DND-41 (cell line): Measurements from ENCODE around the gene C1GALT1C1.

Source experiments
- ATAC-seq: fragments of 200-7000 bp; cut with Tn5 transposase; 3 replicates; pipeline ENCODE4 v1.9.1; 2021; ENCODE audit warnings: low read depth; ENCODE audit not compliant: insufficient read depth
- DNase-seq: peaks from one replicate; pipeline ENCODE4 v3.0.0-alpha.2; 2020
- H2AFZ ChIP-seq: 2 replicates; pipeline ENCODE4 v1.6.0; 2012; ENCODE audit warnings: low read depth, low read length
- H3K27ac ChIP-seq: 2 replicates; pipeline ENCODE4 v1.5.1; 2012; ENCODE audit warnings: low read length, inconsistent platforms
- H3K27me3 ChIP-seq: fragments of 200-600 bp; sonication (generic); 2 replicates; pipeline ENCODE4 v1.6.0; 2012; ENCODE audit warnings: low read length, mild to moderate bottlenecking, inconsistent platforms; ENCODE audit not compliant: insufficient read depth, poor library complexity
- H3K36me3 ChIP-seq: 2 replicates; pipeline ENCODE4 v1.5.1; 2012; ENCODE audit warnings: low read length, inconsistent platforms; ENCODE audit not compliant: insufficient read depth
- H3K4me1 ChIP-seq: 2 replicates; pipeline ENCODE4 v1.5.1; 2012; ENCODE audit warnings: mild to moderate bottlenecking, low read length; ENCODE audit not compliant: insufficient read depth
- H3K4me2 ChIP-seq: 2 replicates; pipeline ENCODE4 v1.6.0; 2012; ENCODE audit warnings: mild to moderate bottlenecking, moderate library complexity, low read length, inconsistent platforms; ENCODE audit not compliant: insufficient read depth
- H3K4me3 ChIP-seq, 2 experiments: fragments of 200-600 bp in 1 of 2; shearing (Covaris generic) in 1 of 2; 2 replicates each; pipeline ENCODE4 v1.5.1; 2012 to 2016; ENCODE audit warnings: inconsistent platforms in 2 of 2, low read length in 2 of 2, mild to moderate bottlenecking in 2 of 2, low read depth in 1 of 2, moderate library complexity in 1 of 2
- H3K79me2 ChIP-seq: 2 replicates; pipeline ENCODE4 v1.6.0; 2012; ENCODE audit warnings: low read length, inconsistent platforms; ENCODE audit not compliant: insufficient read depth
- H3K9ac ChIP-seq: 2 replicates; pipeline ENCODE4 v1.6.0; 2012; ENCODE audit warnings: low read depth, mild to moderate bottlenecking, inconsistent platforms, low read length, moderate library complexity
- H3K9me3 ChIP-seq: 2 replicates; pipeline ENCODE4 v1.5.1; 2012; ENCODE audit warnings: low read length, moderate library complexity, mild to moderate bottlenecking, inconsistent platforms; ENCODE audit not compliant: insufficient read depth, severe bottlenecking
- H4K20me1 ChIP-seq: 2 replicates; pipeline ENCODE4 v1.6.0; 2012; ENCODE audit warnings: low read length; ENCODE audit not compliant: insufficient read depth
- CTCF ChIP-seq: IDR thresholded peaks from 2 replicates; pipeline ENCODE4 v1.5.1; 2012; ENCODE audit warnings: borderline replicate concordance, low read length, moderate library complexity, mild to moderate bottlenecking; ENCODE audit not compliant: poor library complexity, severe bottlenecking; ENCODE audit errors: extremely low read depth
- EZH2 ChIP-seq: IDR thresholded peaks from 3 replicates; pipeline ENCODE4 v1.6.1; 2012; ENCODE audit warnings: borderline replicate concordance, low read depth, mild to moderate bottlenecking, moderate library complexity, low read length, inconsistent platforms; ENCODE audit not compliant: severe bottlenecking

Gene C1GALT1C1

DNA sequence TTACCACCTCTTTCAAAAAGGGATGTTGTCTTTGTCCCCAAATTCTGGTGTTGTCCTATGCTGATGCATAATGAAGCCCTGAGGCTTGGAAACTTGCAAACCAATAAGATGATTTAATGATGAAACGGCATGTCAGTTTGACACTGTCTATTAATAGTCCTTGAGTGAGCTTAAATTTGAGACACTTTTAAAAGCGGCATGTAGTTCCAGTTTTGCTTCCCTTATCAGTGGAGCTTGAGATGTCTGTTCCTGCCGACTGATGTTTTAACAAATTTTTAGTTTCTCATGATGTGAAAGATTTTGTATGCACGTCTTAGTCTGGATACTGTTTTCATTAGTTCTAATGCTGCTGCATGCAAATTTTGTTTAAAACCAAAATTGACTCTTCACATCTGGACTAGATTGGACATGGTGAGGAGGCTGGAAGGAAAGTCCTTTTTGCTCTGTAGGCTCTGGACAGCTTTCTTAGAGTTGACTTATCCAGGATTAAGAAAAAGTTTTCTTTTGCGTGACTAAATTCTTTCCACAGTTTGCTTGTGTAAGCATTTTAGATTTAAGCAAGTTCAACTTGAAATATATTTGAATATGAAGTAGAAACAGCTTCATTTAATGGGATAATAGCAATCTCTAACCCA, 11.7 kb downstream of the C1GALT1C1 start:
- Histone ChIP-seq H3K79me2 (no peaks in the 10 kb centered on the region), H3K9me3 (no peaks in the 10 kb centered on the region), H3K36me3 (peaks cover 20% of the 10 kb centered on the region), H3K27me3 (no peaks in the 10 kb centered on the region), H3K4me3 (no peak overlapping the region), H3K27ac (no peak overlapping the region), H3K9ac (no peak overlapping the region), H2AFZ (no peak overlapping the region), H3K4me2 (no peak overlapping the region), H3K4me1 (no peaks in the 10 kb centered on the region), H4K20me1 (no peaks in the 10 kb centered on the region)
- no peak for DNase-seq
- ATAC-seq: no peak
- TF ChIP-seq EZH2 (no peak), CTCF (no peak)

DNA sequence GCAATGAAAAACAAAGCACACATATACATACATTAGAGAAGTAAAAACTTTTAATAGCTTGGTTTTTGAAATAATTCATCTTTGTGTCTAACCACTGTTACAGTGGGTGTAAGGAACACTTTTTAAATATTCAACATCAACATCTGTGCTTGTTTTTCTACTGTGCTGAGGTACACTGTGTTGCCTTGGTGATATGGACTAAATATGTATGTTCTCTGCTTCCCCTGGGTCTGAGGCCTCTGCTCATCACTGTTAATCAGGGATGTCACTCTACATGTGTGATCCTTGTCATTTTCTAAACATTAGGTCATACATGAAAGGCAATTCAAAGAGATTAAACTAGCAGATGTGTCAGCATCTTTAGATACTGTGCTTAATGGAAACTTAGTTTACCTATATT, 15.0 kb downstream of the C1GALT1C1 start:
- no peaks in the 10 kb centered on the region for H4K20me1 ChIP-seq
- H3K27ac ChIP-seq: no peak overlapping the region
- no peaks in the 10 kb centered on the region for H3K4me1 ChIP-seq
- DNase-seq: no peak
- no peak overlapping the region for H3K9ac ChIP-seq
- TF ChIP-seq CTCF: no peak
- TF ChIP-seq EZH2: no peak
- H3K4me3 ChIP-seq: no peak overlapping the region
- H2AFZ ChIP-seq: no peak overlapping the region
- peaks cover 33% of the 10 kb centered on the region for H3K36me3 ChIP-seq
- no peaks in the 10 kb centered on the region for H3K79me2 ChIP-seq
- ATAC-seq: no peak
- no peak overlapping the region for H3K4me2 ChIP-seq
- no peaks in the 10 kb centered on the region for H3K27me3 ChIP-seq
- H3K9me3 ChIP-seq: no peaks in the 10 kb centered on the region

GRCh38 chrX:120612086-120612485, 17.8 kb downstream of the C1GALT1C1 start:
- Histone ChIP-seq H3K9me3 (no peaks in the 10 kb centered on the region), H3K4me2 (no peak overlapping the region), H3K4me3 (no peak overlapping the region), H3K27ac (no peak overlapping the region), H3K79me2 (peaks cover 13% of the 10 kb centered on the region; the same call in 1 of the 2 replicates), H3K36me3 (peaks cover 51% of the 10 kb centered on the region), H3K4me1 (no peaks in the 10 kb centered on the region), H3K27me3 (no peaks in the 10 kb centered on the region), H4K20me1 (no peaks in the 10 kb centered on the region), H2AFZ (no peak overlapping the region), H3K9ac (no peak overlapping the region)
- DNase-seq: no peak
- no peak for ATAC-seq
- no peak for TF ChIP-seq CTCF
- no peak for TF ChIP-seq EZH2

DNA sequence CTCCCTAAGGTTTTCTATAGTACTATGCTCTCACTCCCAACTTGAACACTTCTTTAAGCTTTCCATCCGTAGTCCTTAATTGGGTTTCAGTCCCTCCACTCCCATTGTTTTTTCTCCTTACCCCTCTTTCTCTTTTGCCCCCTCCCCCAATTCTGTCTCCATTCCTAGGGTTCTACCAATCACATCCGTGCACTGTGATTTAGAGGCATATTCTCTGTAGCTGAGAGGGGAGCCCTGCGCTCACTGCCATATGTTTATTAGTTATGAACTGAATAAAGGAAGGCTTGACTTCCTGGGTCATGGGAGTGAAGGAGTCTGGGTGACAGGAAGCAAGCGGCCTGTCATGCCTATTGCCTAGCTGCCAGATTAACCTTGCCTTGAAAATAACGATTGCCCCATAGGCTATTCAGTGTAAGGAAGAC, 25.5 kb downstream of the C1GALT1C1 start:
- H3K4me2 ChIP-seq: peak overlapping the region; percentile 76
- H3K27me3 ChIP-seq: no peaks in the 10 kb centered on the region
- no peaks in the 10 kb centered on the region for H4K20me1 ChIP-seq
- peaks cover 44% of the 10 kb centered on the region for H3K79me2 ChIP-seq
- ATAC-seq (peak; percentile 76), DNase-seq (peak; percentile 49)
- H3K4me3 ChIP-seq: peak overlapping the region; percentile 77 to 80
- no peaks in the 10 kb centered on the region for H3K9me3 ChIP-seq
- peak overlapping the region; percentile 96 for H3K27ac ChIP-seq
- no peak for TF ChIP-seq CTCF
- TF ChIP-seq EZH2: no peak
- peak overlapping the region; percentile 83 for H3K9ac ChIP-seq
- peaks cover 26% of the 10 kb centered on the region for H3K4me1 ChIP-seq
- H2AFZ ChIP-seq: peak overlapping the region; percentile 78
- H3K36me3 ChIP-seq: peaks cover 17% of the 10 kb centered on the region
